Stimulated activated CD4-positive, alpha-beta T cell treated with anti-CD3 and anti-CD28 coated beads, Interleukin-1b, Interleukin-23, amount 100 ng/mL, for 48 hours (primary cell): ENCODE measurements around the gene TMEM115.

Source experiments
- DNase-seq: peaks from one replicate; pipeline ENCODE4 v3.0.0-alpha.2; 2020

Gene TMEM115

GRCh38 chr3:50351323-50351697 lies 8.0 kb downstream of the TMEM115 start:
- no peak for DNase-seq

- peak; percentile 99 for DNase-seq
These were observed 8.6 kb downstream of the TMEM115 start, which contains the start of the genes CYB561D2 and NPRL2 for GRCh38 chr3:50350527-50351322. Gene CYB561D2 (plus strand): TSS chr3:50350862. CDS start chr3:50351434, 572 bp downstream. Gene NPRL2 (minus strand): TSS chr3:50350775. CDS start chr3:50350652, 123 bp downstream.

- DNase-seq: no peak
These were observed 9.2 kb downstream of the TMEM115 start for GRCh38 chr3:50350213-50350526.

- peak; percentile 74 for DNase-seq
These were observed 12.0 kb downstream of the TMEM115 start for GRCh38 chr3:50347187-50347813.

GRCh38 chr3:50345586-50346234 lies 13.6 kb downstream of the TMEM115 start, which contains the start of gene ZMYND10:
Gene ZMYND10 (minus strand): TSS chr3:50345732. CDS start chr3:50345579, 153 bp downstream.
- DNase-seq: peak; percentile 79

- DNase-seq: no peak
These were observed 14.3 kb downstream of the TMEM115 start for GRCh38 chr3:50345008-50345407.

GRCh38 chr3:50342813-50343633 lies 16.3 kb downstream of the TMEM115 start:
- DNase-seq: no peak

GRCh38 chr3:50341996-50342650 lies 17.2 kb downstream of the TMEM115 start:
- no peak for DNase-seq

GRCh38 chr3:50341537-50341936 lies 17.8 kb downstream of the TMEM115 start:
- DNase-seq: no peak

GRCh38 chr3:50340448-50341329 lies 18.6 kb downstream of the TMEM115 start, which contains the start of gene RASSF1:
Gene RASSF1 (minus strand): TSS chr3:50340836. CDS start chr3:50340805, 31 bp downstream.
- peak; percentile 60 for DNase-seq

GRCh38 chr3:50340147-50340447 lies 19.2 kb downstream of the TMEM115 start:
- no peak for DNase-seq

GRCh38 chr3:50339485-50340146 lies 19.7 kb downstream of the TMEM115 start:
- no peak for DNase-seq

- DNase-seq: no peak
These were observed 20.4 kb downstream of the TMEM115 start for GRCh38 chr3:50338965-50339364.

- DNase-seq: peak; percentile 97
These were observed 22.0 kb downstream of the TMEM115 start for GRCh38 chr3:50337175-50337861.

- DNase-seq: no peak
These were observed 22.7 kb downstream of the TMEM115 start for GRCh38 chr3:50336452-50337174.

GRCh38 chr3:50334339-50335075 lies 24.8 kb downstream of the TMEM115 start:
- DNase-seq: no peak

GRCh38 chr3:50333744-50334328 lies 25.5 kb downstream of the TMEM115 start:
- no peak for DNase-seq

GRCh38 chr3:50331364-50331907 lies 27.9 kb downstream of the TMEM115 start:
- DNase-seq: no peak
